Endothelial cell of umbilical vein (primary cell): ENCODE data around the gene LAPTM4A. TPM values are rescaled to one million over a fixed set of nuclear protein-coding genes. Genes with fewer than 3 reads are reported as not detected.
A peak's percentile ranks its signal among the peaks of the same experiment; 100 is the strongest.

Source experiments
- BruUV-seq: library from RNA; stranded (reverse); fragments of 400-500 nt; replicated peaks from 2 replicates; lab custom pipeline; 2021; lab: Mats Ljungman, UMichigan
- CTCF ChIA-PET: fragments of 300-600, 350-600 bp; sonication (Branson Sonifier 250); formaldehyde crosslinking; loops from one replicate; lab custom pipeline; 2021; ENCODE audit warnings: antibody characterized with exemption, inconsistent platforms; lab: Charles Lee
- POLR2A ChIA-PET: fragments of 300-600, 350-600 bp; sonication (Branson Sonifier 250); formaldehyde crosslinking; loops from one replicate; lab custom pipeline; 2021; ENCODE audit warnings: antibody characterized with exemption, inconsistent platforms; lab: Charles Lee
- DNase-seq: peaks from one replicate; pipeline ENCODE4 v3.0.0-alpha.2; 2011; ENCODE audit warnings: low read depth, low spot score
- FAIRE-seq: peaks from 2 replicates; lab custom pipeline; 2011; peaks lifted over from hg19 to GRCh38; lab: Jason Lieb, UNC
- H2AFZ ChIP-seq: 2 replicates; pipeline ENCODE4 v1.6.0; 2012; ENCODE audit warnings: low read depth, low read length, control low read depth, inconsistent platforms
- H3K27ac ChIP-seq: 2 replicates; pipeline ENCODE4 v1.5.1; 2011; ENCODE audit warnings: low read depth, mild to moderate bottlenecking, control low read depth, low read length, moderate library complexity; ENCODE audit not compliant: insufficient read depth
- H3K27me3 ChIP-seq, 2 experiments: 2 replicates each; pipeline versions ENCODE4 v1.6.0 to v1.6.1; 2011; ENCODE audit warnings: low read length in 2 of 2, mixed read lengths in 1 of 2; ENCODE audit not compliant: control insufficient read depth in 2 of 2, insufficient read depth in 2 of 2
- H3K36me3 ChIP-seq, 2 experiments: 2 replicates in 1 of 2; 3 replicates in 1 of 2; pipeline ENCODE4 v1.5.1; 2011; ENCODE audit warnings: low read length in 2 of 2, mild to moderate bottlenecking in 1 of 2, moderate library complexity in 1 of 2; ENCODE audit not compliant: control insufficient read depth in 2 of 2, insufficient read depth in 2 of 2; ENCODE audit errors: extremely low read depth in 1 of 2
- H3K4me1 ChIP-seq: 3 replicates; pipeline ENCODE4 v1.5.1; 2011; ENCODE audit warnings: mild to moderate bottlenecking, low read length; ENCODE audit not compliant: control insufficient read depth, insufficient read depth; ENCODE audit errors: extremely low read depth
- H3K4me2 ChIP-seq: 2 replicates; pipeline ENCODE4 v1.6.1; 2011; ENCODE audit warnings: low read length, control low read depth, mixed read lengths; ENCODE audit not compliant: insufficient read depth
- H3K4me3 ChIP-seq, 3 experiments: fragments of 200-600 bp in 1 of 3; sonication (generic), shearing (Covaris generic) in 1 of 3; replicated peaks in 1 of 3; 2 replicates each; pipeline ENCODE4 v1.5.1; 2011 to 2016; ENCODE audit warnings: control low read depth in 3 of 3, low read length in 3 of 3, mild to moderate bottlenecking in 2 of 3, inconsistent platforms in 1 of 3, low read depth in 1 of 3, moderate library complexity in 1 of 3; ENCODE audit not compliant: insufficient read depth in 1 of 3
- H3K79me2 ChIP-seq: 2 replicates; pipeline ENCODE4 v1.6.0; 2012; ENCODE audit warnings: low read length, inconsistent platforms; ENCODE audit not compliant: control insufficient read depth, insufficient read depth
- H3K9ac ChIP-seq: replicated peaks from 2 replicates; pipeline ENCODE3; 2011; ENCODE audit warnings: low read length, control low read depth; ENCODE audit not compliant: insufficient read depth; ENCODE audit errors: extremely low read depth
- H3K9me1 ChIP-seq: replicated peaks from 3 replicates; pipeline ENCODE4 v1.6.0; 2011; ENCODE audit warnings: mild to moderate bottlenecking, low read length; ENCODE audit not compliant: control insufficient read depth, insufficient read depth; ENCODE audit errors: extremely low read depth
- H3K9me3 ChIP-seq: replicated peaks from 2 replicates; pipeline ENCODE4 v1.5.1; 2012; ENCODE audit warnings: low read length, inconsistent platforms; ENCODE audit not compliant: control insufficient read depth, insufficient read depth
- H4K20me1 ChIP-seq: replicated peaks from 2 replicates; pipeline ENCODE3; 2011; ENCODE audit warnings: mild to moderate bottlenecking, low read length; ENCODE audit not compliant: control insufficient read depth, insufficient read depth; ENCODE audit errors: extremely low read depth
- EZH2 ChIP-seq: IDR thresholded peaks from 2 replicates; pipeline ENCODE4 v1.6.1; 2012; ENCODE audit warnings: borderline replicate concordance, low read depth, mild to moderate bottlenecking, moderate library complexity, low read length, inconsistent platforms; ENCODE audit not compliant: severe bottlenecking
- FOS ChIP-seq: IDR thresholded peaks from 2 replicates; pipeline ENCODE4 v1.6.1; 2011; ENCODE audit warnings: mild to moderate bottlenecking, low read length, moderate library complexity, borderline replicate concordance; ENCODE audit not compliant: insufficient read depth
- GATA2 ChIP-seq: IDR thresholded peaks from 2 replicates; pipeline ENCODE4 v1.7.0; 2011; ENCODE audit warnings: low read depth, mild to moderate bottlenecking, moderate library complexity, mixed read lengths, low read length; ENCODE audit not compliant: insufficient read length, insufficient read depth
- JUN ChIP-seq: IDR thresholded peaks from 2 replicates; pipeline ENCODE4 v1.6.1; 2011; ENCODE audit warnings: borderline replicate concordance, low read depth; ENCODE audit not compliant: insufficient read length, insufficient read depth
- MYC ChIP-seq: IDR thresholded peaks from one replicate; pipeline ENCODE4 v1.6.1; 2011; ENCODE audit warnings: mild to moderate bottlenecking, low read depth, low read length
- POLR2A ChIP-seq: IDR thresholded peaks from 2 replicates; pipeline ENCODE4 v1.6.1; 2012; ENCODE audit warnings: low read depth, mild to moderate bottlenecking, control low read depth, low read length
- POLR2AphosphoS5 ChIP-seq: IDR thresholded peaks from 2 replicates; pipeline ENCODE4 v1.6.1; 2012; ENCODE audit warnings: low read depth, mild to moderate bottlenecking, control low read depth, low read length, moderate library complexity; ENCODE audit not compliant: insufficient read depth
- dilution Hi-C: fragments of 300-500 bp; cut with MboI; formaldehyde crosslinking; loops from one replicate; pipeline ENCODE4 v1.15.0; 2019; ENCODE audit warnings: low sequenced_read_pairs; ENCODE audit not compliant: extremely low pct_ligation_motif_present
- intact Hi-C: fragments of 100-400 bp; cut with micrococcal nuclease; formaldehyde crosslinking; loops from one replicate; pipeline ENCODE4 v1.10.0; 2022
- polyA plus RNA-seq, 4 experiments: library from polyadenylated mRNA; depleted of rRNA in 3 of 4; stranded (reverse) in 3 of 4; unstranded in 1 of 4; fragments of >200 nt; gene quantifications; 2 replicates each; pipeline versions ENCODE4 v1.2.1 to v1.2.3, GENCODE V29; 2011 to 2012; ENCODE audit warnings: missing spikeins in 1 of 4
- total RNA-seq: library from RNA; stranded (reverse); gene quantifications from 2 replicates; pipeline ENCODE4 v1.2.3, GENCODE V29; 2021
- TF ChIP-seq, protein P1 (sequence below): IDR thresholded peaks from 2 replicates; pipeline ENCODE4 v1.6.1; 2011; ENCODE audit not compliant: insufficient read depth, insufficient read length
- TF ChIP-seq, protein P2 (sequence below), 2 donors: IDR thresholded peaks; 1 replicate in 1 of 2; 2 replicates in 1 of 2; pipeline ENCODE4 v1.5.1; 2011; ENCODE audit warnings: low read length in 2 of 2, mild to moderate bottlenecking in 2 of 2, moderate library complexity in 2 of 2, control low read depth in 1 of 2, inconsistent platforms in 1 of 2, low read depth in 1 of 2; ENCODE audit not compliant: insufficient read depth in 1 of 2; ENCODE audit errors: extremely low read depth in 1 of 2

The LAPTM4A gene
- total and polyA plus RNA-seq, 2 donors (not counting 3 experiments of a cell fraction or from before 2014, with no cell fraction given): 155 to 427 TPM

DNA sequence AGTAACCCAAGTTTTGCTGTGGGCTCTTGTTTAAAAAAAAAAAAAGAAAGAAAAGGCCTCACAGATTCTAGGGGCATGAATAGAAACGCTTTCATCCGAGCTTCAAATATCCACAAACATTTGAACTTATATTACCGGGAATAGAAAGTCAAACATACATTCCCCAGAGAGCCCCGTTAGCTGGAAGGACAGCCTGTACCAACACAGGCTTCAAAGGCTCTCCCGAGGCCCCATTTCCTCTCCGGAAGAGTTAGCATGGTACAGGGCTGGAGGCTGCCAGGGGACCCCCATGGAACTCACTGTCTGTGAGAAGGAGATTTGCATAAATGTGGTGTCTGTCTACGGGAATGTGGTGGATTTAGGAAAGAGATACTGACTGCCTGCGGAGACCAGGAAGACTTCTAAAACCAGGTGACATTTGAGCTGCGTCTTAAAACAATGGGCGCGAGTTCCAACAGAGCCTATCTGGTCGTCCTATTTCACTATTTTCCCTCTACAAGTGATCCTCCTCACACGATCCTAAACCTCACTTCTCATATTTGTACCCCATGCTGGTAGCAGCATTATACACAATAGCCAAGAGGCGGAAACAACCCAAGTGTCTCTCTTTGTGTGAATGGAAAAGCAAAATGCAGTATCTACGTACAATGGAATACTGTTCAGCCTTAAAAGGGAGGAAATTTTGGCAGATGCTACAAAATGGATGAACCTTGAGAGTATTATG, 38.1 kb downstream of the LAPTM4A start:
- no TSS peak for BruUV-seq
- POLR2A ChIA-PET: interaction anchor here (0.6 kb wide), 1 partner anchor 209 kb away, joined by 4 read pairs; no protein-coding TSS in a partner anchor

More for the DNA sequence above, 38.1 kb downstream of the LAPTM4A start:
- Histone ChIP-seq H3K9me1 (no peaks in the 10 kb centered on the region), H3K4me2 (peak overlapping the region; percentile 64), H4K20me1 (no peaks in the 10 kb centered on the region), H3K9ac (peak overlapping the region; percentile 62), H2AFZ (peak overlapping the region; percentile 89), H3K4me1 (peaks cover 13% of the 10 kb centered on the region), H3K9me3 (no peaks in the 10 kb centered on the region), H3K27ac (no peak overlapping the region), H3K27me3 (peaks cover 0 to 3% of the 10 kb centered on the region in 2 experiments), H3K36me3 (no peaks in the 10 kb centered on the region), H3K4me3 (peak overlapping the region; percentile 22 to 30 (median 24)), H3K79me2 (no peaks in the 10 kb centered on the region)
- TF ChIP-seq EZH2 (no peak), POLR2AphosphoS5 (no peak), FOS (no peak), JUN (no peak), GATA2 (no peak), POLR2A (no peak), MYC (no peak)
- TF ChIP-seq, protein P1, sequence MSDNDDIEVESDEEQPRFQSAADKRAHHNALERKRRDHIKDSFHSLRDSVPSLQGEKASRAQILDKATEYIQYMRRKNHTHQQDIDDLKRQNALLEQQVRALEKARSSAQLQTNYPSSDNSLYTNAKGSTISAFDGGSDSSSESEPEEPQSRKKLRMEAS: no peak
- TF ChIP-seq, protein P2, sequence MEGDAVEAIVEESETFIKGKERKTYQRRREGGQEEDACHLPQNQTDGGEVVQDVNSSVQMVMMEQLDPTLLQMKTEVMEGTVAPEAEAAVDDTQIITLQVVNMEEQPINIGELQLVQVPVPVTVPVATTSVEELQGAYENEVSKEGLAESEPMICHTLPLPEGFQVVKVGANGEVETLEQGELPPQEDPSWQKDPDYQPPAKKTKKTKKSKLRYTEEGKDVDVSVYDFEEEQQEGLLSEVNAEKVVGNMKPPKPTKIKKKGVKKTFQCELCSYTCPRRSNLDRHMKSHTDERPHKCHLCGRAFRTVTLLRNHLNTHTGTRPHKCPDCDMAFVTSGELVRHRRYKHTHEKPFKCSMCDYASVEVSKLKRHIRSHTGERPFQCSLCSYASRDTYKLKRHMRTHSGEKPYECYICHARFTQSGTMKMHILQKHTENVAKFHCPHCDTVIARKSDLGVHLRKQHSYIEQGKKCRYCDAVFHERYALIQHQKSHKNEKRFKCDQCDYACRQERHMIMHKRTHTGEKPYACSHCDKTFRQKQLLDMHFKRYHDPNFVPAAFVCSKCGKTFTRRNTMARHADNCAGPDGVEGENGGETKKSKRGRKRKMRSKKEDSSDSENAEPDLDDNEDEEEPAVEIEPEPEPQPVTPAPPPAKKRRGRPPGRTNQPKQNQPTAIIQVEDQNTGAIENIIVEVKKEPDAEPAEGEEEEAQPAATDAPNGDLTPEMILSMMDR (IDR thresholded peaks at IDR 0.05; ENCODE audit: extremely low read depth in 1 of 2, insufficient read depth in 1 of 2, low read depth in 1 of 2, low read length in 2 of 2): no peak
- intact Hi-C loops (loop anchor here (1.0 to 5.0 kb wide), 3 partner anchors 24 to 41 kb away; no protein-coding TSS in a partner anchor), dilution Hi-C loops (no loop called here)
- CTCF ChIA-PET: interaction anchor here (0.6 to 6.6 kb wide), 10 partner anchors 14 to 110 kb away, joined by 3 to 259 read pairs (median 4); partner anchors contain the start of gene LAPTM4A
- FAIRE-seq (peak; percentile 12), DNase-seq (no peak)
